Breast epithelium (tissue), 3 donors: ENCODE data around the gene PTPRF.
A peak's percentile ranks its signal among the peaks of the same experiment; 100 is the strongest.

Experiments used
- POLR2AphosphoS5 ChIP-seq, 3 donors: sonication (generic); formaldehyde crosslinking; IDR thresholded peaks; one replicate each; pipeline ENCODE4 v1.6.1; 2017; ENCODE audit warnings: antibody characterized with exemption in 3 of 3
- TF ChIP-seq, protein P1 (sequence below), 3 donors: fragments of 450-650 bp; IDR thresholded peaks; one replicate each; pipeline ENCODE4 v1.5.1; 2016 to 2017; ENCODE audit warnings: antibody characterized with exemption in 3 of 3, mild to moderate bottlenecking in 3 of 3, moderate library complexity in 3 of 3

DNA sequence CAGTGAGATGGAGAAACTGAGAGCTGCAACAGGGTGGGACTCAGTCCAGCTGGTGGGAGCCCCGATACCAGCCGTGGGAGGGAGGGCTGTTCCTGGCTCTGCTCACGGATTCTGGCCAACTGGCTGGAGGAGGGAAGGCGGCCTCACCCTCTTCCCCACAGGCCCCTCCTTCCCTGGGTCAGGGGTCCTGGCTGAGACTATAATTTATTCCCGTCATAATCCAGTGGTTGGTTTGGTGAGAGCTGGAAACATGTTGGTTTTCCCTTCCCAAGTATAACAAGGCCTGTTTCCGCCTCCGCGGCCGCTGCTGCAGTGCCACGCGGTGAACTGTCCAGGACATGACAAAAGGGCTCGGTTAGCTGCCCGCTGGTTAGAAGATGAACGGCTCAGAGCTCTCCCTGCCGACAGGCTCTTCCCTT lies 10.0 kb downstream of the PTPRF start:
- TF ChIP-seq, protein P1, sequence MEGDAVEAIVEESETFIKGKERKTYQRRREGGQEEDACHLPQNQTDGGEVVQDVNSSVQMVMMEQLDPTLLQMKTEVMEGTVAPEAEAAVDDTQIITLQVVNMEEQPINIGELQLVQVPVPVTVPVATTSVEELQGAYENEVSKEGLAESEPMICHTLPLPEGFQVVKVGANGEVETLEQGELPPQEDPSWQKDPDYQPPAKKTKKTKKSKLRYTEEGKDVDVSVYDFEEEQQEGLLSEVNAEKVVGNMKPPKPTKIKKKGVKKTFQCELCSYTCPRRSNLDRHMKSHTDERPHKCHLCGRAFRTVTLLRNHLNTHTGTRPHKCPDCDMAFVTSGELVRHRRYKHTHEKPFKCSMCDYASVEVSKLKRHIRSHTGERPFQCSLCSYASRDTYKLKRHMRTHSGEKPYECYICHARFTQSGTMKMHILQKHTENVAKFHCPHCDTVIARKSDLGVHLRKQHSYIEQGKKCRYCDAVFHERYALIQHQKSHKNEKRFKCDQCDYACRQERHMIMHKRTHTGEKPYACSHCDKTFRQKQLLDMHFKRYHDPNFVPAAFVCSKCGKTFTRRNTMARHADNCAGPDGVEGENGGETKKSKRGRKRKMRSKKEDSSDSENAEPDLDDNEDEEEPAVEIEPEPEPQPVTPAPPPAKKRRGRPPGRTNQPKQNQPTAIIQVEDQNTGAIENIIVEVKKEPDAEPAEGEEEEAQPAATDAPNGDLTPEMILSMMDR (IDR thresholded peaks at IDR 0.05), result no peak
- peak in 1 of 3 donors; percentile 19 for TF ChIP-seq POLR2AphosphoS5 (IDR thresholded peaks at IDR 0.05)
